HG03095 (cell line): ENCODE results near the gene IGF2BP2.
"Not testable (repeated sequence)": the region's sequence is repeated elsewhere in the genome, so short reads cannot be mapped to it uniquely, and the experiment has no call there.

Experiments used
- ATAC-seq: cut with Tn5 transposase; IDR thresholded peaks from one replicate; pipeline ENCODE4 v1.9.1; 2021; ENCODE audit warnings: moderate library complexity; ENCODE audit not compliant: unreplicated experiment

The IGF2BP2 gene

DNA sequence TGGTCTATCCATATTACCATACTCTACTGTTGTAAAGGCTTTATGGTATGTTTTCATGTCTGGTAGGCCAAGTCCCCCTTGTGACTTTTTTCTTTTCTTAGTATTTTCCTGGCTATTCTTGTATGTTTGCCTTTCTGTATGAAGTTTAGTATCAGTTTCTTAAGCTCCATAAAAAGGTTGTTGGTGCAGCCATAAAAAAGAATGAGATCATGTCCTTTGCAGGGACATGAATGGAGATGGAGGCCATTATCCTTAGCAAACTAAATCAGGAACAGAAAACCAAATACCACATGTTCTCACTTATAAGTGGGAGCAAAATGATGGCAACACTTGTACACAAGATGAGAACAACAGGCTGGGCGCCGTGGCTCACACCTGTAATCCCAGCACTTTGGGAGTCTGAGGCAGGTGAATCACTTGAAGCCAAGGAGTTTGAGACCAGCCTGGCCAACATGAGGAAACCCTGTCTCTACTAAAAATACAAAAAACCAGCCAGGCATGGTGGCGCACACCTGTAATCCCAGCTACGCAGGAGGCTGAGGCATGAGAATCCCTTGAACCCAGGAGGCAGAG, 13.7 kb upstream of the IGF2BP2 start:
- ATAC-seq, result not testable (repeated sequence)

- ATAC-seq, result no peak
Measured at GRCh38 chr3:185837414-185837813, 12.6 kb upstream of the IGF2BP2 start.

DNA sequence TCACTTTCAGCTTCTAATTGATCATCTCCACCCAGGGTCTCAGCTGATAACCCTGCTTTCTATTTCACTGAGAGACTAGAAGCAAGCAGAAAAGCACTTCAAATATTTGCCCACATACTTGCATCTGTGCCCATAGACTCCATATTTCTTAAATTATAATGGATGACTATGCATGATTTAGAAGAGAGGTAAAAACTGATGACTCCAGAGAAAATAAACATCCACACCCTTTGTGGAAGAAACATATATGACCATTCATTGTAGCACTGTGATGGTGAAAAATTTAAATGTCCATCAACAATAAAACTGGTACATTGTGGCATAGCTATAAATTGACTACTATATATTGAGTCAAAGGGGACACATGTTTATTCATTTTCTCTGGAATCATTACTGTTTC, 7.1 kb upstream of the IGF2BP2 start:
- ATAC-seq, result no peak

GRCh38 chr3:185831195-185831594, 6.4 kb upstream of the IGF2BP2 start:
- ATAC-seq, result no peak

DNA sequence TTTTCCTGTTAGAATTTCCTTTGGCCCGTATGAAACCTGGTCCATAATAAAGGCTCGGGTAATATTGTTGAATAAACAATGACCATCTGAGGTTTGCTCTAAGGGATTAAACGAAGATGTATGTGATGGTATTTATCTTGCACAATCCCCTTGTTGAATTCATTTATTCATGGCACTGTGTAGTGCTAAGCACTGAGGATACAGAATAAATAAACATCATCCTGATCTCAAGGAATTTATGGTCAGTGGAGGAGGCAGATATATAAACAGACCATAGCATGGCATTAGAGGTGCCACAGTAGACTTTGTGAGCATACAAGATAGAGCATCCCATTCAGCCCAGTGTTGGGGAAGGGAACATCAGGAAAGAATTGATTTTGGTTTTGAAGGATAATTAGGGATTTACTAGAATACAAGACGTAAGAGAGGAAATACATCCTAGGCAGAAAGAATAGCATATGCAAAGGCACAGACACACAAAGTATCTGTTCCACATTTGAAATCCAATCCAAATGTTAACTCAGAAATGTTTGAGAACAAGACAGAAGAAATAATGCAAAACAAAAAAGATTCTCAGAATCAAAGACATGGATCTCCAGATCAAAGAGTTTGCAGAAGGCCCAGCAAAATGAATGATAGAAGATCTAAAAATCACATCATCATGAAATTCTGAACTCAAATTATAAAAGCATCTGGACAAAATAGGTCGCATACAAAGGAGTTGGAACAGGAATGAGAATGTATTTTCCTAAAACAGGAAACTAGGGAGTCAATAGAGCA, 5.4 kb upstream of the IGF2BP2 start:
- no peak for ATAC-seq

DNA sequence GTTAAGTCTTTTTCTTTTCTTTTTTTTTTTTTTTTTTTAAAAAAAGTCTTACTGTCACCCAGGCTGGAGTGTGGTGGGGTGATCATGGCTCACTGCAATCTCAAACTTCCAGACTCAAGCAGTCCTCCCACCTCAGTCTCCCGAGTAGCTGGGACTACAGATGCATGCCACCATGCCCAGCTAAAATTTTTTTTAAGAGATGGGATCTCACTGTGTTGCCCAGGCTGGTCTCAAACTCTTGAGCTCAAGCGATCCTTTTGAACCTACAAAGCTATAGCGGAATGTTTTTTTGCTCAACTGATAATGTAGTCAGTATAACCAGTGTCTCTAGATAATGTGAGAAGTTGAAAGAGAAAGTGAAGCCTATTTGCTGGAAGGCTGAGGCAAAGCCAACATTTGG, 3.9 kb upstream of the IGF2BP2 start:
- ATAC-seq, result no peak

GRCh38 chr3:185827595-185828344, 2.9 kb upstream of the IGF2BP2 start:
- ATAC-seq, result no peak

- ATAC-seq, result peak; percentile 28
Measured at GRCh38 chr3:185825639-185826481, 1.0 kb upstream of the IGF2BP2 start.

- ATAC-seq, result peak; percentile 16
Measured at GRCh38 chr3:185824051-185825005, 514 bp downstream of the IGF2BP2 start.

- no peak for ATAC-seq
Measured at GRCh38 chr3:185823078-185824044, 1.5 kb downstream of the IGF2BP2 start.

GRCh38 chr3:185822221-185823000, 2.4 kb downstream of the IGF2BP2 start:
- ATAC-seq, result no peak

- no peak for ATAC-seq
Measured at GRCh38 chr3:185820973-185821758, 3.7 kb downstream of the IGF2BP2 start.

DNA sequence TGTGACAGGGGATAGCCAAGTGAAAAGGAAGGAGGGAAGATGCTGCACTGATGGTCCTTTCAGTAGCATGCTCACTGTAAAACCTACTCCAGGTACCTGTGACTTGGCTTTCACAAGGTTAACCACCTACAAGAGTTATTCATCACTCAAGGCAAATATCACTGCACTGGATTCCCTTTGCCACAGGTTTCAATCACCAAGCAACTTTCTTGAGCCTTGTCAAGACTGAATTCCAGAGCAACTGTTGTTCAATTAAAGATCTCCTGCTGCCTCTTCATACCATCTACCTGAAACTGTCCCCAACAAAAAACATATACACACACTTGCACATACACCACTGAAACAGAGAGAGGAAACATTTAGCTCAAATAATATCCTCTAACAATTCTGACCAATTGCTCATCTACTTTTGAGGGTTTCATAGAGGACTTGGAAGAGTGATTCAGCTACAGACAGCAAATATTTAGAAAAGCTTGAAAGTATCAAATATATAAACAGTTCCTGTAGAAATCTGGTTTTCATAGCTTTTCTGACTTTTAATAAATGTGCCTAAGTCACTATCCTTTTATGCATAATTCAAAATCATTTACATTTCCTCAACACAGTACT, 6.5 kb downstream of the IGF2BP2 start:
- no peak for ATAC-seq

DNA sequence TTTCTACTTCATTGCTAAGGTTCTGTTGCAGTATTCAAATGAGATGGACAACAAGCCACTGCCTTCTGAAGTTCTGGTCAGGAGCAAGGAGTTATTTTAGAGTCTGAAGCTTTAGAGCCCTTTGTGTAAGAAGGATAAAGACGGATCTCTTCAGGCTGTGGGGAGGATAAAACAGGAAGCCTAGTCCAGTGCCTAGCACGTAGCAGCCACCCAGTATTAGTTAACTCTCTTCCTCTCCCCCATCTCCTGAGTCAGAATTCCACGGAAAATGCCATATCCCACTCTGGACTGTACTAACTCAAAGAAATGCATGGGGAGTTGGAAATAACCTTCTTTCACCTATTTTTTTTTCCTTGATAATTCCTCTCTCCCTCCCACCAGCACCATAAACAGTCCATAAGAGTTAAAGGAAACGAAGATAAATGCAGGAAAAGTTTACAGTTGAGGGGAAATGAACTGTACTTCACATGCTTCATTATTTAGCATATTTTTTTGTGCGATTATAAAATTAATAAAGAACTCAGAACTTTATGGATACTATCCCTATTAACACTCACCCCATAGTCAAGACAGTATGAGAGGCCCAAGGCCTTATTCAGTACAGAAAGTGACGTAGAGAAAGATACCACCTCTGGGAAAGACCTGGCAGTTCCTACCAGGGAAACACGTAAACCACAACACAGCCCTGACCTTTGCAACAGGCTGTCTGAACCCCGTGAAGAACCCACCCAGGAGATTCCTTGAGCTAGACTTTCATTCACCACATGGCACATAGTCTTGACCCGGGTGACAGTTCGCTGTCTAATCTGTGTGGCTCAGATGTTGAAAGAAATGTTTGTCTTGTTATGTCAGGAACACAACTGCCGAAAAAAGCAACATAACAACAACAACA, 9.2 kb downstream of the IGF2BP2 start:
- no peak for ATAC-seq

DNA sequence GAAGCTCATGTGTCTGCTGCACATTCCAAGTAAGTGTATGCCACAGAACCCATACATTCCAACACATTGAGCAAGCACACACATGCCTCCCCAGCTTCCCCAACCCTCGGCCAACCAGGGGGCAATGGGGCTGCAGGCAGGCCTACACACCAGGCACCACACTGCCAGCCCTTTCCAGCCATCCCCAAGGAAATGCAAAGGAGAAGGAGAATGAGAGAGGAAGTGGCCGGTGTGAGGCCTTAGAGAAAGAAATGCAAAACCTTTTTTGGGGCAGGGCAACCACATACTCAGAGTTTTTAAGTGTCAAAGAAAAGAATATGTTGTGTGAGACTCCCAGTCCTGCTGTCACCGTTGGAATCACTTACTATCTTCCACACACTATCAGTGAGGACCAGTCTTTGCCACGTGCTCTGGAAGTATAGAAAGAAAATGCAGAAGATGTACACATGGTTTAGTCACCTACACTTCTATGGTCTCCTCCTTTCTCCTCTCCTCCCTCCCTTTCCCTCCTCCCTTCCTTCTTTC, 11.1 kb downstream of the IGF2BP2 start:
- ATAC-seq, result no peak

DNA sequence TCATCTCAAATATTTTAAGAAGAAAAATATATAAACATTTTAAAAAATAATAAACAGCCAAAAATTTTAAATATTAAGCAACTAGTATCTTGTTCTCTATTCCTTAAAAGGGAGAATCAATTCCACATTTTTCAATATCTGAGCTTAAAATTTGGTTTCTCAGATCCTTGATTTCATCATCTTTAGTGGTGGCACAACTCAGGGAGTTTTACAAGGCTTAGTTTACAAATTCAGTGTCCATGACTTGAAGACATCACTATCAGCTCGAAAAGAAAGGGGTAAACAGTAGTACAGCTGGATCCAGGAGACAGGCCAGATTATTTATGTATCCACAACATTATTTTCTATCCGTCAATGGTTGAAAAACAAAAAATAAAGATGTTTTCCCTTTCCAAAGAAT, 11.6 kb downstream of the IGF2BP2 start:
- ATAC-seq, result no peak
